Spleen (tissue), 11 donors: ENCODE results near the gene CCDC148. TPM values are rescaled to one million over a fixed set of nuclear protein-coding genes. Genes with fewer than 3 reads are reported as not detected.

ENCODE experiments used
- DNase-seq: peaks from one replicate; pipeline ENCODE4 v3.0.0-alpha.2; 2020
- H3K27ac ChIP-seq, 8 donors: fragments of 200-600 bp; sonication (generic) in 7 of 8; 1 replicate in 4 of 8; 2 replicates in 4 of 8; pipeline versions ENCODE4 v1.5.0 to v1.8.0; 2016 to 2021; ENCODE audit warnings: inconsistent platforms in 4 of 8, mild to moderate bottlenecking in 4 of 8, moderate library complexity in 1 of 8
- H3K27me3 ChIP-seq, 7 donors: fragments of 200-600 bp; sonication (generic) in 6 of 7; replicated peaks in 1 of 7; 1 replicate in 4 of 7; 2 replicates in 3 of 7; pipeline versions ENCODE4 v1.5.0 to v1.8.0; 2016 to 2021; ENCODE audit warnings: inconsistent platforms in 3 of 7, mild to moderate bottlenecking in 1 of 7
- H3K36me3 ChIP-seq, 6 donors: fragments of 200-600 bp; sonication (generic) in 5 of 6; 1 replicate in 4 of 6; 2 replicates in 2 of 6; pipeline versions ENCODE4 v1.5.0 to v1.8.0; 2016 to 2021; ENCODE audit warnings: inconsistent platforms in 2 of 6
- H3K4me1 ChIP-seq, 6 donors: fragments of 200-600 bp; sonication (generic) in 5 of 6; 1 replicate in 3 of 6; 2 replicates in 3 of 6; pipeline versions ENCODE4 v1.5.0 to v1.8.0; 2016 to 2021; ENCODE audit warnings: inconsistent platforms in 3 of 6
- H3K4me3 ChIP-seq, 8 donors: fragments of 200-600 bp; sonication (generic) in 7 of 8; 1 replicate in 4 of 8; 2 replicates in 4 of 8; pipeline versions ENCODE4 v1.5.0 to v1.8.0; 2016 to 2021; ENCODE audit warnings: inconsistent platforms in 4 of 8, mild to moderate bottlenecking in 4 of 8, moderate library complexity in 2 of 8
- H3K9me3 ChIP-seq, 8 donors: fragments of 200-600 bp; sonication (generic) in 7 of 8; 1 replicate in 4 of 8; 2 replicates in 4 of 8; pipeline versions ENCODE4 v1.5.0 to v1.8.0; 2016 to 2021; ENCODE audit warnings: inconsistent platforms in 4 of 8
- POLR2A ChIP-seq, 3 donors: fragments of 450-650 bp; IDR thresholded peaks; one replicate each; pipeline ENCODE4 v1.5.1; 2017; ENCODE audit warnings: antibody characterized with exemption in 3 of 3, mild to moderate bottlenecking in 1 of 3
- POLR2AphosphoS5 ChIP-seq, 3 donors: sonication (generic); formaldehyde crosslinking; IDR thresholded peaks; one replicate each; pipeline ENCODE4 v1.5.1; 2017; ENCODE audit warnings: antibody characterized with exemption in 3 of 3
- WGBS, 5 donors: extraction: QIAGEN DNeasy Blood & Tissue Kit in 3 of 5; methylation state at CpG; one replicate each; pipeline versions ENCODE4 v1.1.5 to v1.1.7; 2013 to 2018; 5-methylcytosine and 5-hydroxymethylcytosine counted together
- intact Hi-C: fragments of 100-400 bp; cut with DNase I; formaldehyde crosslinking; loops from one replicate; pipeline ENCODE4 v1.15.0; 2023; ENCODE audit warnings: low total_unique reads
- polyA plus RNA-seq, 3 donors: library from polyadenylated mRNA; stranded (reverse); fragments of 200-250 nt; gene quantifications; one replicate each; pipeline ENCODE4 v1.2.1, GENCODE V29; 2013
- small RNA-seq, 4 donors: library from RNA; depleted of rRNA; stranded (forward); fragments of <200 nt; gene quantifications; one replicate each; pipeline ENCODE3, GENCODE V24; 2016
- total RNA-seq, 7 donors: library from RNA; depleted of rRNA in 3 of 7; stranded (reverse); fragments of >200 nt in 3 of 7; fragmentation: NEBNext Ultra II Directional in 4 of 7; extraction: Animal tissue kit (Norgen Biotek cat#: 25700) in 4 of 7; gene quantifications; one replicate each; pipeline versions ENCODE4 v1.1.0 to v1.2.1, GENCODE V29; 2016 to 2021
- TF ChIP-seq, protein P1 (sequence below), 11 experiments: fragments of 200-600 bp in 7 of 11; fragments of 450-650 bp in 4 of 11; sonication (generic) in 4 of 11; IDR thresholded peaks in 8 of 11; conservative IDR thresholded peaks in 3 of 11; 1 replicate in 7 of 11; 2 replicates in 4 of 11; pipeline versions ENCODE4 v1.4.0 to v1.8.0; 2016 to 2021; ENCODE audit warnings: antibody characterized with exemption in 11 of 11, inconsistent platforms in 4 of 11, mild to moderate bottlenecking in 1 of 11
- donor health status: healthy with polysubstance abuse.
- donor health status: DM: no; HTN: no; CAD: no; lungs with moderate emphysema.
- donor health status: DM: no; HTN: no; CAD: no.
- donor health status: Bipolar disorder and iron deficiency.
- donor health status: healthy.
- donor health status: DM: no; HTN: no; CAD: no.
- donor health status: DM: yes; HTN: yes; CAD: no.

The CCDC148 gene
- total and polyA plus RNA-seq, 10 donors, result 0.07 to 0.79 (median 0.46) TPM

DNA sequence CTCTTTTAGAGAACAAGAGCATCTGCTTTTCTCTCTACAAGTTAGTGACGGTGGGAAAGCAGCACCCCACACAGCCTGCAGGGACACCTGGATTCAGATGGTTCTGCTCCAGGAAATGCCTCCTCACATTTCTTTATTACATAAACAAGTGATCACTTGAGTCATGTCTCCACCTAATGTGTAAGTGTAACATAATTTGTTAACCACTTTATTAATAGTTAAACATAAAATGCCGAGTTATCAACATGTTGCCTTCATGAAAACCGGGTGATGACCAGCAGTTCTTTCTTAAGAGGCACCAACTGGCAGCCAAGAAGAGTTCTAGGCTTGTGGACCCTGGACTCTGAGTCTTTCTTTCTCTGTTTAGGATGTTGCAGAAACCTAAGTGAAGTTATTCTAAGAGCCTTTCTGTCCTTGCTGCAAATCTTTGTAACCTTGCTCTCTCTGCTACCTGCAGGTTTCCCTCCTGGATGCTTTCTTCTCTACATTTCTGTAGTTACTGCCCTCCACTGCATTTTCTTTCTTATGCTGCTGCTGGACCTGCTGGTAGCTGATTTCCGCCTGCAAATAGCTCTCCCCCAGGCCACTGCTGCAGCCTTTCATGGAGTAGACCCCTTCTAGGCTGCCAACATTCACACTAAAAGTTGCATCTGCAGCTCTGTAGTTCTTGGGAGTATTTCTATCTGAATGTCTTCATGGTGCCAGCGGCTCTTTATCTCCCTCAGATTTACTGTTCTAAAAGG is 330.6 kb downstream of the CCDC148 start:
- no peak for DNase-seq
- intact Hi-C loops, result no loop called here
- H3K4me3 ChIP-seq, result no peak overlapping the region
- no peaks in the 10 kb centered on the region for H3K9me3 ChIP-seq
- no peak overlapping the region for H3K27ac ChIP-seq
- no peaks in the 10 kb centered on the region for H3K4me1 ChIP-seq
- no peak for TF ChIP-seq POLR2AphosphoS5 (IDR thresholded peaks at IDR 0.05)
- TF ChIP-seq, protein P1, sequence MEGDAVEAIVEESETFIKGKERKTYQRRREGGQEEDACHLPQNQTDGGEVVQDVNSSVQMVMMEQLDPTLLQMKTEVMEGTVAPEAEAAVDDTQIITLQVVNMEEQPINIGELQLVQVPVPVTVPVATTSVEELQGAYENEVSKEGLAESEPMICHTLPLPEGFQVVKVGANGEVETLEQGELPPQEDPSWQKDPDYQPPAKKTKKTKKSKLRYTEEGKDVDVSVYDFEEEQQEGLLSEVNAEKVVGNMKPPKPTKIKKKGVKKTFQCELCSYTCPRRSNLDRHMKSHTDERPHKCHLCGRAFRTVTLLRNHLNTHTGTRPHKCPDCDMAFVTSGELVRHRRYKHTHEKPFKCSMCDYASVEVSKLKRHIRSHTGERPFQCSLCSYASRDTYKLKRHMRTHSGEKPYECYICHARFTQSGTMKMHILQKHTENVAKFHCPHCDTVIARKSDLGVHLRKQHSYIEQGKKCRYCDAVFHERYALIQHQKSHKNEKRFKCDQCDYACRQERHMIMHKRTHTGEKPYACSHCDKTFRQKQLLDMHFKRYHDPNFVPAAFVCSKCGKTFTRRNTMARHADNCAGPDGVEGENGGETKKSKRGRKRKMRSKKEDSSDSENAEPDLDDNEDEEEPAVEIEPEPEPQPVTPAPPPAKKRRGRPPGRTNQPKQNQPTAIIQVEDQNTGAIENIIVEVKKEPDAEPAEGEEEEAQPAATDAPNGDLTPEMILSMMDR (IDR thresholded peaks at IDR 0.05 in 8 of 11, conservative IDR thresholded peaks at IDR 0.05 in 3 of 11), result no peak
- TF ChIP-seq POLR2A (IDR thresholded peaks at IDR 0.05), result no peak
- no peaks in the 10 kb centered on the region for H3K27me3 ChIP-seq
- H3K36me3 ChIP-seq, result no peaks in the 10 kb centered on the region
- WGBS, 5 donors, result 79 to 87% (median 86%) methylated on average over 5 of the region's 5 CpGs

DNA sequence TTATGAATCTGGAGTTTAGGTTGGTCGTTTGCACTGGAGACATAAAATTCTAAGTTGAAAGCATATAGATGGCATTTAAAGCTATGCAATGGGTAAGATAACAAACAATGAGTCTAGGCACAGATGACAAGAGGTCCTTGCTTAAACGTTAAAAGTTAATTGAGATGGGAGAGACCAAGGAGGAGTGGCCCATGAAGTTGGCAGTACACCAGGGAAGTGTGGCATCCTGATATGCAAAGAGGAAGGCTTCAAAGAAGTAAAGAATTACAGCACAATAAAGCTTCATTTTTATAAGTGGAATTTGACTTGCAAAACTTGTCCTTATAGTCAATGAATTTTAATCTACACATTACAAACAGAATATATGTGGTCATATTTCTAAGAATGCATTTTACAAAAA is 331.7 kb downstream of the CCDC148 start:
- Histone ChIP-seq H3K4me1 (no peaks in the 10 kb centered on the region), H3K27ac (no peak overlapping the region), H3K4me3 (no peak overlapping the region), H3K9me3 (no peaks in the 10 kb centered on the region), H3K36me3 (no peaks in the 10 kb centered on the region), H3K27me3 (no peaks in the 10 kb centered on the region)
- 47 to 67% (median 57%) methylated on average over 2 of the region's 2 CpGs for WGBS, 5 donors
- TF ChIP-seq POLR2AphosphoS5 (IDR thresholded peaks at IDR 0.05) (no peak), POLR2A (IDR thresholded peaks at IDR 0.05) (no peak)
- TF ChIP-seq, protein P1 (IDR thresholded peaks at IDR 0.05 in 8 of 11, conservative IDR thresholded peaks at IDR 0.05 in 3 of 11), result no peak
- intact Hi-C loops, result no loop called here
- DNase-seq, result no peak

Small RNA genes lying within 50 kb of the gene (small RNA-seq; reads per million reads assigned to genes)
- 0 reads per million in 4 donors for gene RN7SL393P

Other genes starting within 250 kb of the CCDC148 start
- gene PKP4, start 199 bp upstream of the CCDC148 start, total RNA-seq, result 10 to 100 TPM; 24.8 to 53.5 (median 32.7) TPM
- 1 to 10 TPM; 4.9 to 8.2 (median 6.3) TPM for gene PKP4, start 199 bp upstream of the CCDC148 start, polyA plus RNA-seq